ENCODE data around the gene SLC24A4. TPM values are rescaled to one million over a fixed set of nuclear protein-coding genes. Genes with fewer than 3 reads are reported as not detected.

The SLC24A4 gene
- total and polyA plus RNA-seq, 2 donors (not counting 3 experiments of a cell fraction or from before 2014, with no cell fraction given), result 0.07 to 0.08 TPM

- intact Hi-C loops (cut with micrococcal nuclease) (no loop called here), dilution Hi-C loops (cut with MboI; ENCODE audit: extremely low pct_ligation_motif_present, low sequenced_read_pairs) (no loop called here)
- H4K20me1 ChIP-seq (replicated peaks; ENCODE audit: control insufficient read depth, extremely low read depth, insufficient read depth, low read length), result no peaks in the 10 kb centered on the region
- no peaks in the 10 kb centered on the region for H3K36me3 ChIP-seq (ENCODE audit: control insufficient read depth in 2 of 2, extremely low read depth in 1 of 2, insufficient read depth in 2 of 2, low read length in 2 of 2)
- no peaks in the 10 kb centered on the region for H3K9me3 ChIP-seq (replicated peaks; ENCODE audit: control insufficient read depth, insufficient read depth, low read length)
- TF ChIP-seq EZH2 (IDR thresholded peaks at IDR 0.05; ENCODE audit: borderline replicate concordance, low read depth, low read length, severe bottlenecking) (no peak), MAX (IDR thresholded peaks at IDR 0.05; ENCODE audit: insufficient read depth, insufficient read length) (no peak), MYC (IDR thresholded peaks at IDR 0.05; ENCODE audit: low read depth, low read length) (no peak), GATA2 (IDR thresholded peaks at IDR 0.05; ENCODE audit: insufficient read depth, insufficient read length, low read depth, low read length) (no peak), CTCF (IDR thresholded peaks at IDR 0.05; ENCODE audit: extremely low read depth in 1 of 2, insufficient read depth in 1 of 2, low read depth in 1 of 2, low read length in 2 of 2) (no peak), FOS (IDR thresholded peaks at IDR 0.05; ENCODE audit: borderline replicate concordance, insufficient read depth, low read length) (no peak), JUN (IDR thresholded peaks at IDR 0.05; ENCODE audit: borderline replicate concordance, insufficient read depth, insufficient read length, low read depth) (no peak), POLR2A (IDR thresholded peaks at IDR 0.05; ENCODE audit: low read depth, low read length) (no peak), POLR2AphosphoS5 (IDR thresholded peaks at IDR 0.05; ENCODE audit: insufficient read depth, low read depth, low read length) (no peak)
- ChIA-PET CTCF (interaction anchor here (1.1 kb wide), 1 partner anchor 9 kb away, joined by 3 read pairs; no protein-coding TSS in a partner anchor), POLR2A (no interaction called here)
- no peak overlapping the region for H2AFZ ChIP-seq (ENCODE audit: low read depth, low read length)
- no TSS peak for BruUV-seq (replicated peaks)
- peaks cover 8% of the 10 kb centered on the region for H3K4me1 ChIP-seq (ENCODE audit: control insufficient read depth, extremely low read depth, insufficient read depth, low read length)
- no peaks in the 10 kb centered on the region for H3K9me1 ChIP-seq (replicated peaks; ENCODE audit: control insufficient read depth, extremely low read depth, insufficient read depth, low read length)
- peaks cover 4% of the 10 kb centered on the region for H3K79me2 ChIP-seq (ENCODE audit: control insufficient read depth, insufficient read depth, low read length)
- no peak for DNase-seq (ENCODE audit: low read depth, low spot score)
- no peak overlapping the region for H3K27ac ChIP-seq (ENCODE audit: insufficient read depth, low read depth, low read length)
- H3K4me3 ChIP-seq (replicated peaks in 1 of 3; ENCODE audit: insufficient read depth in 1 of 3, low read depth in 1 of 3, low read length in 3 of 3), result no peak overlapping the region
- H3K4me2 ChIP-seq (ENCODE audit: insufficient read depth, low read length), result no peak overlapping the region
- no peak for FAIRE-seq
- H3K9ac ChIP-seq (replicated peaks; ENCODE audit: extremely low read depth, insufficient read depth, low read length), result no peak overlapping the region
- no peaks in the 10 kb centered on the region for H3K27me3 ChIP-seq (ENCODE audit: control insufficient read depth in 2 of 2, insufficient read depth in 2 of 2, low read length in 2 of 2)
These were observed 194.8 kb downstream of the SLC24A4 start for GRCh38 chr14:92517761-92518160.

Measured in endothelial cell of umbilical vein (primary cell).